ENCODE measurements around the gene ERN1. TPM values are rescaled to one million over a fixed set of nuclear protein-coding genes. Genes with fewer than 3 reads are reported as not detected.

ERN1 gene
- total and polyA plus RNA-seq, 4 donors, result 8.3 to 34.2 (median 19.4) TPM

- 32 to 35% methylated on average over 6 of the region's 6 CpGs for WGBS, 2 donors
- Histone ChIP-seq H3K4me1 (ENCODE audit: control insufficient read depth in 5 of 5, insufficient read depth in 5 of 5, low read length in 5 of 5) (peaks cover 0 to 30% (median 24%) of the 10 kb centered on the region in 5 donors), H3K36me3 (ENCODE audit: control insufficient read depth in 4 of 4, insufficient read depth in 4 of 4, low read length in 4 of 4) (peaks cover 0 to 11% (median 0%) of the 10 kb centered on the region in 4 donors), H3K27ac (ENCODE audit: low read depth in 1 of 2, low read length in 1 of 2) (peak overlapping the region in 1 of 2 donors; percentile 33), H3K9me3 (ENCODE audit: control insufficient read depth in 4 of 4, insufficient read depth in 3 of 4, low read length in 3 of 4) (peaks cover 0 to 1% (median 0%) of the 10 kb centered on the region in 4 donors), H3K4me3 (peak overlapping the region; percentile 23), H3K9ac (ENCODE audit: insufficient read depth in 1 of 2, low read length in 2 of 2) (no peak overlapping the region), H3K27me3 (ENCODE audit: control insufficient read depth in 3 of 3, insufficient read depth in 3 of 3, low read length in 2 of 3) (no peaks in the 10 kb centered on the region)
- DNase-seq (peak; percentile 64 to 77 (median 69)), ATAC-seq (ENCODE audit: insufficient read depth, low FRiP score) (no peak)
- no peak for TF ChIP-seq CTCF (IDR thresholded peaks at IDR 0.05; ENCODE audit: control extremely low read depth, extremely low read depth)
These were observed 124.2 kb downstream of the ERN1 start for GRCh38 chr17:64005734-64006167.

GRCh38 chr17:64004903-64005733 is 124.8 kb downstream of the ERN1 start:
- peak in 1 of 3 donors; percentile 64 for DNase-seq
- Histone ChIP-seq H3K27me3 (ENCODE audit: control insufficient read depth in 3 of 3, insufficient read depth in 3 of 3, low read length in 2 of 3) (no peaks in the 10 kb centered on the region), H3K9ac (ENCODE audit: insufficient read depth in 1 of 2, low read length in 2 of 2) (no peak overlapping the region), H3K4me3 (peak overlapping the region; percentile 23), H3K4me1 (ENCODE audit: control insufficient read depth in 5 of 5, insufficient read depth in 5 of 5, low read length in 5 of 5) (peaks cover 0 to 30% (median 24%) of the 10 kb centered on the region in 5 donors), H3K27ac (ENCODE audit: low read depth in 1 of 2, low read length in 1 of 2) (peak overlapping the region in 1 of 2 donors; percentile 33), H3K9me3 (ENCODE audit: control insufficient read depth in 4 of 4, insufficient read depth in 3 of 4, low read length in 3 of 4) (peaks cover 0 to 1% (median 0%) of the 10 kb centered on the region in 4 donors), H3K36me3 (ENCODE audit: control insufficient read depth in 4 of 4, insufficient read depth in 4 of 4, low read length in 4 of 4) (peaks cover 0 to 11% (median 0%) of the 10 kb centered on the region in 4 donors)
- TF ChIP-seq CTCF (IDR thresholded peaks at IDR 0.05; ENCODE audit: control extremely low read depth, extremely low read depth), result no peak
- no peak for ATAC-seq (ENCODE audit: insufficient read depth, low FRiP score)
- 66 to 81% methylated on average over 19 of the region's 19 CpGs for WGBS, 2 donors

GRCh38 chr17:64004218-64004770 is 125.7 kb downstream of the ERN1 start:
- ATAC-seq (ENCODE audit: insufficient read depth, low FRiP score) (no peak), DNase-seq (no peak)
- peaks cover 0 to 11% (median 0%) of the 10 kb centered on the region in 4 donors for H3K36me3 ChIP-seq (ENCODE audit: control insufficient read depth in 4 of 4, insufficient read depth in 4 of 4, low read length in 4 of 4)
- H3K9ac ChIP-seq (ENCODE audit: insufficient read depth in 1 of 2, low read length in 2 of 2), result no peak overlapping the region
- WGBS, 2 donors, result 92% methylated on average over 7 of the region's 7 CpGs
- peaks cover 0 to 29% (median 24%) of the 10 kb centered on the region in 5 donors for H3K4me1 ChIP-seq (ENCODE audit: control insufficient read depth in 5 of 5, insufficient read depth in 5 of 5, low read length in 5 of 5)
- peaks cover 0 to 1% (median 0%) of the 10 kb centered on the region in 4 donors for H3K9me3 ChIP-seq (ENCODE audit: control insufficient read depth in 4 of 4, insufficient read depth in 3 of 4, low read length in 3 of 4)
- H3K27ac ChIP-seq (ENCODE audit: low read depth in 1 of 2, low read length in 1 of 2), result no peak overlapping the region
- no peak overlapping the region for H3K4me3 ChIP-seq
- H3K27me3 ChIP-seq (ENCODE audit: control insufficient read depth in 3 of 3, insufficient read depth in 3 of 3, low read length in 2 of 3), result no peaks in the 10 kb centered on the region
- no peak for TF ChIP-seq CTCF (IDR thresholded peaks at IDR 0.05; ENCODE audit: control extremely low read depth, extremely low read depth)
